ENCODE results near the gene TNS3. TPM values are rescaled to one million over a fixed set of nuclear protein-coding genes. Genes with fewer than 3 reads are reported as not detected.

The TNS3 gene
- total RNA-seq, 1 donor from 2014 or later = 42.4 TPM

GRCh38 chr7:47226696-47227095 is 355.2 kb downstream of the TNS3 start:
- DNase-seq (no peak), ATAC-seq (no peak)
- intact Hi-C loops (cut with micrococcal nuclease) = no loop called here

GRCh38 chr7:47225387-47226131 is 356.4 kb downstream of the TNS3 start:
- no peak for DNase-seq
- intact Hi-C loops (cut with micrococcal nuclease) = no loop called here
- no peak for ATAC-seq

Data from left ventricle myocardium superior (tissue), 1 donor.